ENCODE data around the gene TNPO3.

GRCh38 chr7:128921866-128922440, 133.0 kb downstream of the TNPO3 start:
- TF ChIP-seq, protein P1, sequence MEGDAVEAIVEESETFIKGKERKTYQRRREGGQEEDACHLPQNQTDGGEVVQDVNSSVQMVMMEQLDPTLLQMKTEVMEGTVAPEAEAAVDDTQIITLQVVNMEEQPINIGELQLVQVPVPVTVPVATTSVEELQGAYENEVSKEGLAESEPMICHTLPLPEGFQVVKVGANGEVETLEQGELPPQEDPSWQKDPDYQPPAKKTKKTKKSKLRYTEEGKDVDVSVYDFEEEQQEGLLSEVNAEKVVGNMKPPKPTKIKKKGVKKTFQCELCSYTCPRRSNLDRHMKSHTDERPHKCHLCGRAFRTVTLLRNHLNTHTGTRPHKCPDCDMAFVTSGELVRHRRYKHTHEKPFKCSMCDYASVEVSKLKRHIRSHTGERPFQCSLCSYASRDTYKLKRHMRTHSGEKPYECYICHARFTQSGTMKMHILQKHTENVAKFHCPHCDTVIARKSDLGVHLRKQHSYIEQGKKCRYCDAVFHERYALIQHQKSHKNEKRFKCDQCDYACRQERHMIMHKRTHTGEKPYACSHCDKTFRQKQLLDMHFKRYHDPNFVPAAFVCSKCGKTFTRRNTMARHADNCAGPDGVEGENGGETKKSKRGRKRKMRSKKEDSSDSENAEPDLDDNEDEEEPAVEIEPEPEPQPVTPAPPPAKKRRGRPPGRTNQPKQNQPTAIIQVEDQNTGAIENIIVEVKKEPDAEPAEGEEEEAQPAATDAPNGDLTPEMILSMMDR (conservative IDR thresholded peaks at IDR 0.05 in 1 of 2, IDR thresholded peaks at IDR 0.05 in 1 of 2; ENCODE audit: extremely low read depth in 1 of 2, insufficient read depth in 1 of 2, low read depth in 1 of 2, low read length in 2 of 2), result no peak
- no peak for TF ChIP-seq EZH2 (IDR thresholded peaks at IDR 0.05; ENCODE audit: borderline replicate concordance, low read length)
